Testis (tissue), 3 donors: ENCODE data around the gene MYO1D. TPM values are rescaled to one million over a fixed set of nuclear protein-coding genes. Genes with fewer than 3 reads are reported as not detected.

Experiments used
- DNase-seq: peaks from one replicate; pipeline ENCODE4 v3.0.0-alpha.2; 2019
- H3K27ac ChIP-seq, 2 donors: fragments of 200-600 bp; sonication (generic); one replicate each; pipeline ENCODE4 v1.5.1; 2019
- H3K27me3 ChIP-seq: fragments of 200-600 bp; sonication (generic); one replicate; pipeline ENCODE4 v1.5.1; 2019
- H3K36me3 ChIP-seq: fragments of 200-600 bp; sonication (generic); one replicate; pipeline ENCODE4 v1.5.1; 2017; ENCODE audit warnings: low read depth; ENCODE audit errors: missing control alignments
- H3K4me1 ChIP-seq: fragments of 200-600 bp; sonication (generic); one replicate; pipeline ENCODE4 v1.5.1; 2019
- H3K4me3 ChIP-seq, 2 donors: fragments of 200-600 bp; sonication (generic); one replicate each; pipeline ENCODE4 v1.5.1; 2017 to 2019
- H3K9me3 ChIP-seq: fragments of 200-600 bp; sonication (generic); one replicate; pipeline ENCODE4 v1.5.1; 2017
- POLR2A ChIP-seq: fragments of 450-650 bp; IDR thresholded peaks from one replicate; pipeline ENCODE4 v1.6.1; 2017; ENCODE audit warnings: antibody characterized with exemption, mild to moderate bottlenecking, moderate library complexity
- WGBS, 2 donors: methylation state at CpG; one replicate each; pipeline ENCODE4 v1.1.5; 2018; 5-methylcytosine and 5-hydroxymethylcytosine counted together
- intact Hi-C: fragments of 100-400 bp; cut with DNase I; formaldehyde crosslinking; loops from one replicate; pipeline ENCODE4 v1.15.1; 2023; ENCODE audit warnings: low total_unique reads
- polyA plus RNA-seq: library from polyadenylated mRNA; stranded (reverse); fragments of 350-450 nt; fragmentation: Illumina TruSeq; extraction: RNeasy Lipid Tissue Mini Kit (QIAGEN cat#74804); gene quantifications from one replicate; pipeline ENCODE4 v1.2.3, GENCODE V29; 2014; ENCODE audit warnings: low read depth, low replicate concordance; ENCODE audit not compliant: insufficient read depth
- total RNA-seq, 2 donors: library from RNA; depleted of rRNA; stranded (reverse); fragments of >200 nt; gene quantifications; one replicate each; pipeline ENCODE4 v1.2.3, GENCODE V29; 2016
- TF ChIP-seq, protein P1 (sequence below), 3 experiments: fragments of 450-650 bp in 2 of 3; fragments of 200-600 bp in 1 of 3; sonication (generic) in 1 of 3; IDR thresholded peaks; one replicate each; pipeline ENCODE4 v1.5.1; 2016 to 2019; ENCODE audit warnings: antibody characterized with exemption in 3 of 3, mild to moderate bottlenecking in 2 of 3, moderate library complexity in 1 of 3

The MYO1D gene
- total and polyA plus RNA-seq, 3 donors from 2014 or later = 29.5 to 34.1 (median 33.6) TPM

GRCh38 chr17:32484628-32485027 is 392.3 kb downstream of the MYO1D start:
- no peak for DNase-seq
- no peaks in the 10 kb centered on the region for H3K9me3 ChIP-seq
- no peak overlapping the region for H3K4me3 ChIP-seq
- H3K4me1 ChIP-seq = peaks cover 30% of the 10 kb centered on the region
- TF ChIP-seq, protein P1, sequence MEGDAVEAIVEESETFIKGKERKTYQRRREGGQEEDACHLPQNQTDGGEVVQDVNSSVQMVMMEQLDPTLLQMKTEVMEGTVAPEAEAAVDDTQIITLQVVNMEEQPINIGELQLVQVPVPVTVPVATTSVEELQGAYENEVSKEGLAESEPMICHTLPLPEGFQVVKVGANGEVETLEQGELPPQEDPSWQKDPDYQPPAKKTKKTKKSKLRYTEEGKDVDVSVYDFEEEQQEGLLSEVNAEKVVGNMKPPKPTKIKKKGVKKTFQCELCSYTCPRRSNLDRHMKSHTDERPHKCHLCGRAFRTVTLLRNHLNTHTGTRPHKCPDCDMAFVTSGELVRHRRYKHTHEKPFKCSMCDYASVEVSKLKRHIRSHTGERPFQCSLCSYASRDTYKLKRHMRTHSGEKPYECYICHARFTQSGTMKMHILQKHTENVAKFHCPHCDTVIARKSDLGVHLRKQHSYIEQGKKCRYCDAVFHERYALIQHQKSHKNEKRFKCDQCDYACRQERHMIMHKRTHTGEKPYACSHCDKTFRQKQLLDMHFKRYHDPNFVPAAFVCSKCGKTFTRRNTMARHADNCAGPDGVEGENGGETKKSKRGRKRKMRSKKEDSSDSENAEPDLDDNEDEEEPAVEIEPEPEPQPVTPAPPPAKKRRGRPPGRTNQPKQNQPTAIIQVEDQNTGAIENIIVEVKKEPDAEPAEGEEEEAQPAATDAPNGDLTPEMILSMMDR (IDR thresholded peaks at IDR 0.05) = no peak
- no peak for TF ChIP-seq POLR2A
- no peaks in the 10 kb centered on the region for H3K27me3 ChIP-seq
- no peaks in the 10 kb centered on the region for H3K36me3 ChIP-seq
- intact Hi-C loops = no loop called here
- peak overlapping the region in 1 of 2 donors; percentile 65 for H3K27ac ChIP-seq
- 53 to 75% methylated on average over 11 of the region's 11 CpGs for WGBS, 2 donors

DNA sequence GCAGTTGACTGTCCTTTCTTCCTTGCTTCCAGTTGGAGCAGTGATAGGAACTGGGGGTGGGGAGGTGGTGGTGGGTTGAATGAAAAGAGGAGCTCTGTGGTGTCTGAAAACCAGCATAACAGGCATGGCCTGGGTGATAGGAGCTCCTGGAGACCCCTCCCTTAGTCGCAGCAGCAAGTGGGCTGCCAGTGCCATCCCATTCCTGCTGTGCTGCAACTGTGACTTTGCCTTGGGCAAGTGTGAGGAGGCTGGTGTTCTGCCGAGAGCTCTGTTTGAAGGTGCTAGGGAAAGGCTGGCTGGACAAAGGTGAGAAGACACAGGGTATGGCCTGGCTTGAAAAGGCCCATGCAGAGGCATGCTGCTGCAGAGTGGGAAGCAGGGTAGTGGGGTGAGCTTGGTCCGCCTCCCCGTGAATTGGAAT is 392.9 kb downstream of the MYO1D start:
- H3K36me3 ChIP-seq = no peaks in the 10 kb centered on the region
- H3K9me3 ChIP-seq = no peaks in the 10 kb centered on the region
- no peaks in the 10 kb centered on the region for H3K27me3 ChIP-seq
- peak overlapping the region in 1 of 2 donors; percentile 65 for H3K27ac ChIP-seq
- H3K4me3 ChIP-seq = no peak overlapping the region
- H3K4me1 ChIP-seq = peaks cover 30% of the 10 kb centered on the region
- DNase-seq = no peak
- TF ChIP-seq, protein P1 (IDR thresholded peaks at IDR 0.05) = no peak
- TF ChIP-seq POLR2A = no peak
- 80% methylated on average over 4 of the region's 4 CpGs for WGBS, 2 donors
- intact Hi-C loops = no loop called here

GRCh38 chr17:32483451-32484019 is 393.4 kb downstream of the MYO1D start:
- Histone ChIP-seq H3K4me3 (no peak overlapping the region), H3K27me3 (no peaks in the 10 kb centered on the region), H3K4me1 (peaks cover 30% of the 10 kb centered on the region), H3K27ac (peak overlapping the region; percentile 8 to 65), H3K9me3 (no peaks in the 10 kb centered on the region), H3K36me3 (no peaks in the 10 kb centered on the region)
- peak; percentile 87 for DNase-seq
- TF ChIP-seq, protein P1 (IDR thresholded peaks at IDR 0.05) = peak; percentile 50 to 73 (median 67)
- TF ChIP-seq POLR2A = no peak
- intact Hi-C loops = no loop called here
- WGBS, 2 donors = 18 to 40% methylated on average over 2 to 7 of the region's 7 CpGs

DNA sequence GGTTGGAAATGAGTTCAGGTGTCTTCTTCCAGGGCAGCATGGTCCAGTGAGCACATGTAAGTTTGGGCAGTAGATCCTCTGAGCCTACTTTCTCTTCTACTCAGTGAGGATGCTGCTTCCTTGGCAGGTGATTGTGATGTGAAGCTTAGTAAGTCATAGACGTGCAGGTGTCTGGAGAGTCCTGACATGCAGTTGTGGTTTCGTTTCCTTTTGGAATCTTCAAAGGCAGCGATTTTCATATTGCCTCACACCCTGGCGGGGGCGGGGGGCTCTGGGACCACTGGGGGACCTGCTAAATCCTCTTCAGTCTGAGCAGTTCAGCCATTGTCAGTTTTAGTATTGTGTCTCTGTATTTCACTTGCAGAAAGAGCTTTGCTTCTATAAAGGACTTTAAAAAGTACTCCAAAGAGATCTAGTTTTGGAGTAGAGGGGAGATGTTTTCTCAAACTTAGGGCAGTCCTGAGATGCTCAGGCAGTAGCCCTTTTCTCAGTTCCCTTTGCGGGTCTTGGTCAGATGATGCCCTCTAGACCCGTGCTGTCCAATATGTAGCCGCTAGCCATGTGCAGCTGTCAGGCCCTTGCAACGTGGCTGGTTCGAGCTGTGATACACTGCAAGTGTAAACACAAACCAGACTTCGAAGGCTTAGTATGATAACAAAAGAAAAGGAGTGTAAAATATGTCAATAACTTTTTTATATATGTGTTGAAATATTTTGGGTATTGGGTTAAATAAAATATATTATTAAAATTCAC is 394.2 kb downstream of the MYO1D start:
- intact Hi-C loops = no loop called here
- no peak for DNase-seq
- Histone ChIP-seq H3K36me3 (no peaks in the 10 kb centered on the region), H3K4me1 (peaks cover 28% of the 10 kb centered on the region), H3K27ac (peak overlapping the region in 1 of 2 donors; percentile 65), H3K4me3 (no peak overlapping the region), H3K27me3 (no peaks in the 10 kb centered on the region), H3K9me3 (no peaks in the 10 kb centered on the region)
- WGBS, 2 donors = 70 to 77% methylated on average over 11 of the region's 11 CpGs
- TF ChIP-seq, protein P1 (IDR thresholded peaks at IDR 0.05) = no peak
